ENCODE data around the gene GTF3A.

DNA sequence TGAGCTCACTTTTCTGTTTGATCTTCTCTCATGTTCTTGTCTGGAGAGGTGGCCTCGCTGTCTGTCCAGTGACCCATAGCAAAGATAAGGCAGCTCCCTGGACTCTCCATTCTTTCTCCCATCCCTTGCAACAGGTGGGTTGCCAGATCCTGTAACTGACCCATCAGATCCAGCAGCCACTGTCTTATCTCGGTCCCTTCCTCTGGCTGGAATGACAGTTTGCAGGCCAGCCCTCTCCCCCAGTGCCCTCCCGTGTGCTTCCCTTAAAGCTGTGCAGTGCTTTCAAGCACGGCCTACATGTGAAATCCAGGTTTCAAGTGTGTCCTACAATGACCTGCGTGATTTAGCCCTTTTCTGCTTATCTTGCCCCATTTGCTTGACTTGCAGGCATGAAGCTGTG lies 3.7 kb downstream of the GTF3A start:
- no peak for TF ChIP-seq POLR2A (IDR thresholded peaks at IDR 0.05)
- TF ChIP-seq, protein P1, sequence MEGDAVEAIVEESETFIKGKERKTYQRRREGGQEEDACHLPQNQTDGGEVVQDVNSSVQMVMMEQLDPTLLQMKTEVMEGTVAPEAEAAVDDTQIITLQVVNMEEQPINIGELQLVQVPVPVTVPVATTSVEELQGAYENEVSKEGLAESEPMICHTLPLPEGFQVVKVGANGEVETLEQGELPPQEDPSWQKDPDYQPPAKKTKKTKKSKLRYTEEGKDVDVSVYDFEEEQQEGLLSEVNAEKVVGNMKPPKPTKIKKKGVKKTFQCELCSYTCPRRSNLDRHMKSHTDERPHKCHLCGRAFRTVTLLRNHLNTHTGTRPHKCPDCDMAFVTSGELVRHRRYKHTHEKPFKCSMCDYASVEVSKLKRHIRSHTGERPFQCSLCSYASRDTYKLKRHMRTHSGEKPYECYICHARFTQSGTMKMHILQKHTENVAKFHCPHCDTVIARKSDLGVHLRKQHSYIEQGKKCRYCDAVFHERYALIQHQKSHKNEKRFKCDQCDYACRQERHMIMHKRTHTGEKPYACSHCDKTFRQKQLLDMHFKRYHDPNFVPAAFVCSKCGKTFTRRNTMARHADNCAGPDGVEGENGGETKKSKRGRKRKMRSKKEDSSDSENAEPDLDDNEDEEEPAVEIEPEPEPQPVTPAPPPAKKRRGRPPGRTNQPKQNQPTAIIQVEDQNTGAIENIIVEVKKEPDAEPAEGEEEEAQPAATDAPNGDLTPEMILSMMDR (IDR thresholded peaks at IDR 0.05), result no peak

Data from body of pancreas (tissue), 4 donors.